A549 (cell line): ENCODE data around the gene OR8G1. TPM values are rescaled to one million over a fixed set of nuclear protein-coding genes. Genes with fewer than 3 reads are reported as not detected.
"Not testable (repeated sequence)": the region's sequence is repeated elsewhere in the genome, so short reads cannot be mapped to it uniquely, and the experiment has no call there.

ENCODE experiments used
- ATAC-seq, 2 experiments: fragments of 200-7000 bp in 1 of 2; fragments of >200 bp in 1 of 2; cut with Nextera tagmentation in 1 of 2; cut with Tn5 transposase in 1 of 2; 3 replicates each; pipeline versions ENCODE4 v1.8.0 to v1.9.1; 2018 to 2020; ENCODE audit warnings: mild to moderate bottlenecking in 1 of 2, moderate library complexity in 1 of 2
- CTCF ChIA-PET: fragments of 300-600 bp; sonication (Branson Sonifier 250); formaldehyde crosslinking; extraction: SDS; loops from one replicate; lab custom pipeline; 2021; ENCODE audit warnings: antibody characterized with exemption, inconsistent platforms; lab: Yijun Ruan, JAX
- POLR2A ChIA-PET: fragments of 350-600 bp; formaldehyde crosslinking; extraction: SDS; loops from one replicate; lab custom pipeline; 2021; ENCODE audit warnings: antibody characterized with exemption, inconsistent platforms; lab: Yijun Ruan, JAX
- DNase-seq, 2 experiments: peaks; one replicate each; pipeline versions ENCODE4 v3.0.0 to v3.0.0-alpha.2; 2011 to 2016; ENCODE audit warnings: low read depth in 1 of 2, low spot score in 1 of 2
- FAIRE-seq: peaks from 2 replicates; lab custom pipeline; 2011; peaks lifted over from hg19 to GRCh38; lab: Jason Lieb, UNC
- H3K27ac ChIP-seq, 2 experiments: fragments of >200 bp; sonication (Bioruptor Twin); formaldehyde crosslinking; 3 replicates each; pipeline ENCODE4 v1.5.1; 2016 to 2017
- H3K4me1 ChIP-seq: fragments of >200 bp; sonication (Bioruptor Twin); formaldehyde crosslinking; 3 replicates; pipeline ENCODE4 v1.6.1; 2016
- H3K4me2 ChIP-seq: fragments of >200 bp; sonication (Bioruptor Twin); formaldehyde crosslinking; 3 replicates; pipeline ENCODE4 v1.6.1; 2016
- H3K4me3 ChIP-seq: fragments of >200 bp; sonication (Bioruptor Twin); formaldehyde crosslinking; 3 replicates; pipeline ENCODE4 v1.5.1; 2016
- H3K9me3 ChIP-seq: fragments of >200 bp; sonication (Bioruptor Twin); formaldehyde crosslinking; 3 replicates; pipeline ENCODE4 v1.6.1; 2016
- CBX2 ChIP-seq: fragments of 200-600 bp; sonication (generic); IDR thresholded peaks from 2 replicates; pipeline ENCODE4 v1.6.1; 2016; ENCODE audit warnings: low read depth, mild to moderate bottlenecking, borderline replicate concordance
- CHD2 ChIP-seq: fragments of 150-350 bp; IDR thresholded peaks from 2 replicates; pipeline ENCODE4 v1.6.1; 2014; ENCODE audit warnings: low read length; ENCODE audit not compliant: partially characterized antibody
- CHD4 ChIP-seq: fragments of 200-600 bp; sonication (generic); IDR thresholded peaks from 2 replicates; pipeline ENCODE4 v1.6.1; 2016; ENCODE audit warnings: antibody characterized with exemption, mild to moderate bottlenecking, borderline replicate concordance
- EHF ChIP-seq: fragments of 250-450 bp; sonication (Bioruptor Pico); IDR thresholded peaks from 2 replicates; pipeline ENCODE4 v1.5.0; 2020; ENCODE audit warnings: mild to moderate bottlenecking
- EP300 ChIP-seq, 2 experiments: fragments of >200 bp; sonication (Bioruptor Twin); formaldehyde crosslinking; IDR thresholded peaks; 2 replicates in 1 of 2; 3 replicates in 1 of 2; pipeline ENCODE4 v1.6.1; 2016 to 2017
- FOSL2 ChIP-seq, 2 experiments: fragments of 450-650 bp in 1 of 2; fragments of >200 bp in 1 of 2; sonication (Bioruptor Twin) in 1 of 2; formaldehyde crosslinking; IDR thresholded peaks; 2 replicates each; pipeline versions ENCODE4 v1.5.0 to v1.6.1; 2016 to 2020; ENCODE audit warnings: mild to moderate bottlenecking in 1 of 2, moderate library complexity in 1 of 2
- HOXA7 ChIP-seq: fragments of 250-450 bp; sonication (Bioruptor Pico); IDR thresholded peaks from 2 replicates; pipeline ENCODE4 v1.5.0; 2020; ENCODE audit warnings: mild to moderate bottlenecking, moderate library complexity
- HOXB13 ChIP-seq: fragments of 250-450 bp; sonication (Bioruptor Pico); IDR thresholded peaks from 2 replicates; pipeline ENCODE4 v1.5.0; 2020; ENCODE audit warnings: low read depth, mild to moderate bottlenecking, moderate library complexity
- MAFK ChIP-seq: fragments of 450-650 bp; IDR thresholded peaks from 2 replicates; pipeline ENCODE4 v1.6.1; 2014; ENCODE audit not compliant: partially characterized antibody
- MAZ ChIP-seq: fragments of 150-350 bp; IDR thresholded peaks from 2 replicates; pipeline ENCODE4 v1.6.1; 2014; ENCODE audit warnings: antibody characterized with exemption, low read depth, low read length, borderline replicate concordance
- NR3C1 ChIP-seq: fragments of >200 bp; sonication (Bioruptor Twin); formaldehyde crosslinking; IDR thresholded peaks from 3 replicates; pipeline ENCODE4 v1.6.1; 2017
- POLR2A ChIP-seq: IDR thresholded peaks from 2 replicates; pipeline ENCODE4 v1.6.1; 2012; ENCODE audit warnings: mild to moderate bottlenecking, low read length
- POLR2AphosphoS2 ChIP-seq: conservative IDR thresholded peaks from 2 replicates; pipeline ENCODE4 v1.6.1; 2012; ENCODE audit warnings: low read length, improper control_type of control experiment, inconsistent platforms
- RAD21 ChIP-seq, 2 experiments: fragments of >200 bp in 1 of 2; sonication (Bioruptor Twin) in 1 of 2; formaldehyde crosslinking in 1 of 2; IDR thresholded peaks in 1 of 2; conservative IDR thresholded peaks in 1 of 2; 2 replicates in 1 of 2; 3 replicates in 1 of 2; pipeline ENCODE4 v1.6.1; 2012 to 2018; ENCODE audit warnings: inconsistent platforms in 1 of 2
- RNF2 ChIP-seq: fragments of 200-600 bp; sonication (generic); IDR thresholded peaks from 2 replicates; pipeline ENCODE4 v1.6.1; 2016; ENCODE audit warnings: low read depth, mild to moderate bottlenecking, antibody characterized with exemption, moderate library complexity, borderline replicate concordance
- TFCP2L1 ChIP-seq: fragments of 250-450 bp; sonication (Bioruptor Pico); IDR thresholded peaks from 2 replicates; pipeline ENCODE4 v1.5.0; 2021; ENCODE audit warnings: mild to moderate bottlenecking
- TP53 ChIP-seq: fragments of 250-450 bp; sonication (Bioruptor Pico); IDR thresholded peaks from 2 replicates; pipeline ENCODE4 v1.5.0; 2021; ENCODE audit warnings: mild to moderate bottlenecking, moderate library complexity
- ZC3H11A ChIP-seq: fragments of 450-650 bp; IDR thresholded peaks from 2 replicates; pipeline ENCODE4 v1.6.1; 2014; ENCODE audit warnings: antibody characterized with exemption, mild to moderate bottlenecking
- ZSCAN20 ChIP-seq: fragments of 250-450 bp; sonication (Bioruptor Pico); IDR thresholded peaks from 2 replicates; pipeline ENCODE4 v1.8.0; 2022; ENCODE audit warnings: mild to moderate bottlenecking, moderate library complexity
- WGBS: methylation state at CpG from one replicate; pipeline ENCODE4 v1.1.6; 2017; ENCODE audit errors: missing lambda C conversion rate; 5-methylcytosine and 5-hydroxymethylcytosine counted together
- polyA plus RNA-seq, 4 experiments: library from polyadenylated mRNA; depleted of rRNA in 3 of 4; stranded (reverse); fragments of >200 nt; fragmentation: RNase III in 1 of 4; extraction: RNeasy Plus Mini Kit Qiagen cat#74134 plus additional on column Dnase treatment in 1 of 4; gene quantifications; 2 replicates in 3 of 4; 3 replicates in 1 of 4; pipeline ENCODE4 v1.2.3, GENCODE V29; 2011 to 2017
- TF ChIP-seq, protein P1 (sequence below): fragments of 450-650 bp; IDR thresholded peaks from 2 replicates; pipeline ENCODE4 v1.6.1; 2014; ENCODE audit warnings: antibody characterized with exemption
- TF ChIP-seq, protein P2 (sequence below): fragments of 250-450 bp; sonication (Bioruptor Pico); IDR thresholded peaks from 2 replicates; pipeline ENCODE4 v1.5.0; 2020; ENCODE audit warnings: low read depth, mild to moderate bottlenecking, moderate library complexity
- TF ChIP-seq, protein P3 (sequence below): IDR thresholded peaks from 2 replicates; pipeline ENCODE4 v1.6.1; 2012

The OR8G1 gene
- polyA plus RNA-seq, 2 of the 4 experiments (the other 2 are of a cell fraction), result not detected

DNA sequence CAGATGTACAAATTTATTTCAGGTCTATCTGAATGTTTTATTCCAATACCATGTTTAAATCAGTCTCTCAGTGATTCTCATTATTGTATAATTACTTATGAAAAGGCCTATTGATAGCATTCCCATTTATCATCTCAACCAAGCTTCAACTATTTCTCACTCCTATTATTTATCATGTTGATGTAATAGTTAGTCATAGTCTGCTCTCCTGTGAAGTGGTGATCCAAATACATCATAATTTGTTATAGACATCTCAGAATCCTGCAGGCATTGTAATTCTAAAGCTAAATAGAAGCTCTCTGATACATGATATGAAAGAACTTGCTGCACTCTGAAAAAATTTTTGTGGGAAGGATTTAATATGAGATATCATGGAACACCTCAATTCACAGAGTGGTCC lies 21.8 kb upstream of the OR8G1 start:
- FAIRE-seq (no peak), DNase-seq (no peak), ATAC-seq (no peak)
- H3K4me1 ChIP-seq, result no peaks in the 10 kb centered on the region
- H3K4me3 ChIP-seq, result no peak overlapping the region
- H3K27ac ChIP-seq, result no peak overlapping the region
- H3K9me3 ChIP-seq, result no peaks in the 10 kb centered on the region
- CTCF ChIA-PET, result no interaction called here
- no peak overlapping the region for H3K4me2 ChIP-seq
- POLR2A ChIA-PET, result no interaction called here
- TF ChIP-seq NR3C1 (no peak), RNF2 (no peak), EP300 (IDR thresholded peaks at IDR 0.05) (no peak), CHD4 (no peak), POLR2AphosphoS2 (no peak), MAZ (no peak), EHF (no peak), POLR2A (no peak), ZC3H11A (no peak), TFCP2L1 (no peak)
- TF ChIP-seq, protein P1, sequence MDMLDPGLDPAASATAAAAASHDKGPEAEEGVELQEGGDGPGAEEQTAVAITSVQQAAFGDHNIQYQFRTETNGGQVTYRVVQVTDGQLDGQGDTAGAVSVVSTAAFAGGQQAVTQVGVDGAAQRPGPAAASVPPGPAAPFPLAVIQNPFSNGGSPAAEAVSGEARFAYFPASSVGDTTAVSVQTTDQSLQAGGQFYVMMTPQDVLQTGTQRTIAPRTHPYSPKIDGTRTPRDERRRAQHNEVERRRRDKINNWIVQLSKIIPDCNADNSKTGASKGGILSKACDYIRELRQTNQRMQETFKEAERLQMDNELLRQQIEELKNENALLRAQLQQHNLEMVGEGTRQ, result no peak
- TF ChIP-seq, protein P2, sequence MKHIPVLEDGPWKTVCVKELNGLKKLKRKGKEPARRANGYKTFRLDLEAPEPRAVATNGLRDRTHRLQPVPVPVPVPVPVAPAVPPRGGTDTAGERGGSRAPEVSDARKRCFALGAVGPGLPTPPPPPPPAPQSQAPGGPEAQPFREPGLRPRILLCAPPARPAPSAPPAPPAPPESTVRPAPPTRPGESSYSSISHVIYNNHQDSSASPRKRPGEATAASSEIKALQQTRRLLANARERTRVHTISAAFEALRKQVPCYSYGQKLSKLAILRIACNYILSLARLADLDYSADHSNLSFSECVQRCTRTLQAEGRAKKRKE (CRISPR knock-in tag), result no peak

DNA sequence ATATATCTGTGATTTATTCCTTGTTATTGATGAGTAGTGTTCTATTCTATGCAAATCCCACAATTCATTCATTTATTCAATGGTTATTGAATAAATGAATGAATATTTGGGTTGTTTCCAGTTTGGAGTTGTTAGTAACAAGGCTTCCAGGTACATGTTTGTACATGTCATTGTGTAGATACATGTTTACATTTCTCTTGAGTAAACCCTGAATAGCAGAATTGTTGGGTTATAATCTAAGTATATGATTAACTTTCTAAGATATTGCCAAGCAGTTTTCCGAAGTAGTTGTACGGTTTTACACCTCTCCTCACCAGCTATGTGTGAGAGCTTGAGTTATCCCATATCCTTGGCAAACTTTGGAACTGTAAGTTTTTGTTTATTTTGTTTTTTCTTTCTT lies 18.5 kb upstream of the OR8G1 start:
- CTCF ChIA-PET, result no interaction called here
- DNase-seq (no peak), FAIRE-seq (no peak), ATAC-seq (no peak)
- Histone ChIP-seq H3K4me1 (no peaks in the 10 kb centered on the region), H3K4me3 (no peak overlapping the region), H3K4me2 (no peak overlapping the region), H3K27ac (no peak overlapping the region), H3K9me3 (no peaks in the 10 kb centered on the region)
- POLR2A ChIA-PET, result no interaction called here
- TF ChIP-seq RAD21 (conservative IDR thresholded peaks at IDR 0.05 in 1 of 2, IDR thresholded peaks at IDR 0.05 in 1 of 2) (no peak), HOXB13 (CRISPR knock-in tag) (no peak), ZSCAN20 (CRISPR knock-in tag) (no peak), CBX2 (no peak), FOSL2 (IDR thresholded peaks at IDR 0.05) (no peak), FOSL2 (CRISPR knock-in tag; IDR thresholded peaks at IDR 0.05) (no peak), RNF2 (no peak), TP53 (no peak), CHD2 (no peak), MAFK (no peak), HOXA7 (no peak)
- TF ChIP-seq, protein P3, sequence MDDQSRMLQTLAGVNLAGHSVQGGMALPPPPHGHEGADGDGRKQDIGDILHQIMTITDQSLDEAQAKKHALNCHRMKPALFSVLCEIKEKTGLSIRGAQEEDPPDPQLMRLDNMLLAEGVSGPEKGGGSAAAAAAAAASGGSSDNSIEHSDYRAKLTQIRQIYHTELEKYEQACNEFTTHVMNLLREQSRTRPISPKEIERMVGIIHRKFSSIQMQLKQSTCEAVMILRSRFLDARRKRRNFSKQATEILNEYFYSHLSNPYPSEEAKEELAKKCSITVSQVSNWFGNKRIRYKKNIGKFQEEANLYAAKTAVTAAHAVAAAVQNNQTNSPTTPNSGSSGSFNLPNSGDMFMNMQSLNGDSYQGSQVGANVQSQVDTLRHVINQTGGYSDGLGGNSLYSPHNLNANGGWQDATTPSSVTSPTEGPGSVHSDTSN, result no peak
- 6% methylated on average over 2 of the region's 2 CpGs for WGBS

DNA sequence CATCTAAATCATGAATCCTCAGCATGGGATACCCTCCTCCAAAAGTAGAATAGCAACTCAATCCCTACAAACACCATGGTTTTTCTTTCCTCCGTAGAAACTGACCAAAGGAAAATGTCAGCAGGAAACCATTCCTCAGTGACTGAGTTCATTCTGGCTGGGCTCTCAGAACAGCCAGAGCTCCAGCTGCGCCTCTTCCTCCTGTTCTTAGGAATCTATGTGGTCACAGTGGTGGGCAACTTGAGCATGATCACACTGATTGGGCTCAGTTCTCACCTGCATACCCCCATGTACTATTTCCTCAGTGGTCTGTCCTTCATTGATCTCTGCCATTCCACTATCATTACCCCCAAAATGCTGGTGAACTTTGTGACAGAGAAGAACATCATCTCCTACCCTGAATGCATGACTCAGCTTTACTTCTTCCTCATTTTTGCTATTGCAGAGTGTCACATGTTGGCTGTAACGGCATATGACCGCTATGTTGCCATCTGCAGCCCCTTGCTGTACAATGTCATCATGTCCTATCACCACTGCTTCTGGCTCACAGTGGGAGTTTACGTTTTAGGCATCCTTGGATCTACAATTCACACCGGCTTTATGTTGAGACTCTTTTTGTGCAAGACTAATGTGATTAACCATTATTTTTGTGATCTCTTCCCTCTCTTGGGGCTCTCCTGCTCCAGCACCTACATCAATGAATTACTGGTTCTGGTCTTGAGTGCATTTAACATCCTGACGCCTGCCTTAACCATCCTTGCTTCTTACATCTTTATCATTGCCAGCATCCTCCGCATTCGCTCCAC lies 16.1 kb upstream of the OR8G1 start:
- DNase-seq, POLR2A ChIA-PET: not testable (repeated sequence)

More for the DNA sequence above, 16.1 kb upstream of the OR8G1 start:
- not testable (repeated sequence) for H3K4me3 ChIP-seq, H3K27ac ChIP-seq, H3K4me1 ChIP-seq, H3K4me2 ChIP-seq, H3K9me3 ChIP-seq, FAIRE-seq, ATAC-seq
- 42% methylated on average over 9 of the region's 9 CpGs for WGBS
- CTCF ChIA-PET, result interaction anchor here (0.6 kb wide), 1 partner anchor 155 kb away, joined by 3 read pairs; no protein-coding TSS in a partner anchor
